ENCODE measurements around the gene RHOH.
A peak's percentile ranks its signal among the peaks of the same experiment; 100 is the strongest.
"Not testable (repeated sequence)": the region's sequence is repeated elsewhere in the genome, so short reads cannot be mapped to it uniquely, and the experiment has no call there.

RHOH gene

DNA sequence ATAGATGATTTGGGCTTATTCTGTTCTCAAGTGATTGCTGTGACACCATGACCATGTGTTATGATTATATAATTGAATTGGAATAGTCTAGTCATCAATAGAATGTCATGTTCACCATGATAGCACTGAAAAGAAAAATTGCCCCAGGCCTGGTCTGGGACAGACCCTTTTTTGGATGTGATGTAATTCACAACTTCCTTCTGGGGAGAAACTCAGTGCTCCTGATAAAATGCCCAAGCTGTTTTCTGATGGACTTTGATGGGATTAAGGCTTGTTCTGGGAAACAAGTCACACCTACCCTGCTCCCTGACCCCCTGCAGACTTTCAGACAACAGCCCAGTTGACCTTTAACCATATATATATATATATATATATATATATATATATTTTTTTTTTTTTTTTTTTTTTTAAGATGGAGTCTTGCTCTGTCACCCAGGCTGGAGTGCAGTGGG, 65.3 kb downstream of the RHOH start:
- DNase-seq = no peak

GRCh38 chr4:40262861-40263260, 66.0 kb downstream of the RHOH start:
- DNase-seq = no peak

DNA sequence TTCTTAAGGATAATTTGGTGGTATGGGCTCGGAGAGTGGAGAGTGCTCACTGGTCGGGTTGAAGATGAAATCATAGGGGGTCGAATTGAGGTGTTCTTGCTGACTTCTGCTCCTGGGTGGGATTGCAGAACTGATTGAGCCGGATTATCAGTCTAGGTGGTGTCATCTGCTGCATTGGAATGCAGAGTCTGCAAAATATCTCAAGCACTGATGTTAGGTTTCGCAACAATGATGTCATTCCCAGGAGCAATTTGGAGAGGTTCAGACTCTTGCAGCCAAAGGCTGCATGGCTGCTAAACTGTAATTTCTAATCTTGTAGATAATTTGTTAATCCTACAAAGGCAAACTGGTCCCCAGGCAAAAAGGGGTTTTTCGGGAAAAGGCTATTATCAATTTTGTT, 67.7 kb downstream of the RHOH start:
- DNase-seq = no peak

GRCh38 chr4:40264995-40265909, 68.4 kb downstream of the RHOH start:
- peak in 2 of 5 experiments; percentile 66 to 73 for DNase-seq

DNA sequence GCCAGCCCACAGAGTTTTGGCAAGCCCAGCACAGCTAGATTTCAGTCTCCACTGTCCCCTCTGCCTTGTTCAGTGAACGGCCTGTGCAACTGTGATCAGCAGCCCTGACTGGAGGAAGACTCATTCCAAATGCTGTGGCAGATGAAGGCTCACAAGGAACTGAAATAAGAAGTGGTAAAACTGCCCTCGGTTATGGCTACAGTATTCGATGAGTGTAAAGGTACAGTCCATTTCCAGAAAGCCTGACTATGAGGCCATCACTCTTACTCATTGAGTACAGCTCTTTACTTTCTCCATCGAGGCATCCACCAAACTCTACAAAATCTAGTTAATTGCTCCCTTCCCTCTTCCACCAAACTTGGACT, 69.1 kb downstream of the RHOH start:
- DNase-seq = no peak

DNA sequence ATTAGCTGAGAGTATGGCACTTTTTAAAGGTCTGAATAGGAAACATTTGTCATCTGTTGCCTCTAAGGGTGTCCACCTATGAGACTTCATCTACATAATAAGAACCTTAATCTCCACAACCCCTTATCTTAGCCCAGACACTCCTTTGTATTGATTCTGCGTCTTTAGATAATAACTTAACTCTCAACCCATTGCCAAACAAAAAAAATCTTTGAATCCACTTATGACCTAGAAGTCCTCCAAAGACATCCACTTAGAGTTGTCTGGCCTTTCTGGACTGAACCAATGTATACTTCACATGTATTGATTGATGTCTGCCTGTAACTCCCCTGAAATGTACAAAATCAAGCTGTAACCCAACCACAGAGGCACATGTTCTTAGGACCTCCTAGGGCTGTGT, 72.3 kb downstream of the RHOH start:
- no peak for DNase-seq

DNA sequence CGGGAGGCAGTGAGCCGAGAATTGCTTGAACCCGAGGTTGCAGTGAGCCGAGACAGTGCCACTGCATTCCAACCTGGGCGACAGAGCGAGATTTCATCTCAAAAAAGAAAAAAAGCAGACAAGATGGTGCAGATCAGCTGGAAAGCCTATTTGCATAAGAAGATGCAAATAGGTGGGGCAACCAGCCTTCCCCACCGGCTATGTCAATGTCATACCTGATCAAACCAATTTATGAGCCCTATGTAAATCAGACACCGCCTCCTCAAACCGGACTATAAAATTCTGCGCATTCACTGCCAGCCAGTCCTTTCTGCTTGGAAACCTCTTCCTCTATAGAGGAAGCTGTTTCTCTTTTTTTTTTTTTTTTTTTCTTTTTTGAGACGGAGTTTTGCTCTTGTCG, 73.8 kb downstream of the RHOH start:
- DNase-seq = no peak

DNA sequence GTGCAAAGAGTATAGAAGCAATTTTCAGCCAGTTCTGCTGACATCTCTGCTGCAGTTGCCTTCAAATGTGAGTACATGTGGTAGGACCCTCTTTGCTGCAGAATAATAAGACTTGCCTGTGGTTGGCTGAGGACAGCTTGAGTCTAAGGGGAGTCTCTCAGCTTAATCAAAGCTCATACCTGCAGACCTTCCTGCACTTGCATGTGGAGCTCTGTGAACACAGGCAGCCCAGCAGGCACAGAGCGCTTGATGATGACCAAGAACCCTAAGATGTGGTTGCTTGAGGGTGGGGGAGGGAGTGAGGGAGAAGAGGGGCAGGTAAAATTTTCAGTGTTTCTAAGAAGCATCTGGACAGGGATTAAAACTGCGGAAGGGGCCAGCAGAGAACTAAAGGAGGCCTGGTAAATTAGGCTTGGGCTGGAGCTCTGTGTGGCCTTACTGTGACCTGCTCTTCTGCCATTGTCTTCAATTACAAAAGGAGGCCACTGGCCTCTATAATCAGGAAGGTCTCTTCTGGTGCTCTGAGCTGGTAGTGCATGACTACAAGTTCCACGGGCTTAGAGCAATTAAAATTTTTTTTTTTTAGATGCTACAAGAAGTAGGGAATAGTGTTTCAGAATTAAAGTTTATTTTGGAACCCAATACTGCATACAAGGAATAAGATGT, 78.4 kb downstream of the RHOH start:
- DNase-seq = no peak

- no peak for DNase-seq
These were observed 79.7 kb downstream of the RHOH start for GRCh38 chr4:40276546-40276945.

DNA sequence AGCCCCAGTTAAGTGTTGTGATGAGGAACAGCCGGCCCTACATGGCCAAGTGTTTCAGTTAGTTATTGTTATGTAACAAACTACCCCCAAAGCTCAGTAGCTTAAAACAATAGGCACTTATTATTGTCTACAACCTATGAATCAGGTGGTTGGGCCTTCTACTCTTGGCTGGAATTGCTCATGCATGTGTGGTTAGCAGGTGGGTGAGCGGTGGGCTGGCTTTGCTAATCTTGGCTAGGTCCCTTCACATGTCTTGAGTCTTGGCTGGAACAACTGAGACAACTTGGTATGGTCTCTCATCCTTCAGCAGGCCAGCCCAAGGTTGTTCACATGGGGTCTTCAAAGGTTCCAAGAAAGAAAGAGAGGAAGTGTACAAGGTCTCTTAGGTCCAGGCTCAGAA, 83.8 kb downstream of the RHOH start:
- peak in 1 of 5 experiments; percentile 13 for DNase-seq

DNA sequence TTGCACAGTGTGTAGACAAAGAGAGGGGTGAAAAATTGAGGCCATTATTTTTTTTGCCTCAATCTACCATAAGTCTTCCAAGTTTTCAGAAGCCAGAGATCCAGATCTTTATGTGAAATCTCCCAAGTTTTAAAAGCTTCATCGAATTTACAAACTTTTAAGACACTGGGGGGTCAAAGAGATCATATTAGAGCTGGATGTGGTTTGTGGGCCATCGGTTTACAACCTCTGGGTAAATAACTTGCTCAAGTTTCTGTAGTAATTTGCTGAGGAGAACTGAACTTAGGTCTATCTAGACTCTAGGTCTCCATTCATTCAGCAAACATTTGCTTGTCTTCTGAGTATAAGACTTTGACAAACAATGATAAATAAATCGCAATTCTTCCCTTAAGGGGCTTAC, 84.3 kb downstream of the RHOH start:
- no peak for DNase-seq

DNA sequence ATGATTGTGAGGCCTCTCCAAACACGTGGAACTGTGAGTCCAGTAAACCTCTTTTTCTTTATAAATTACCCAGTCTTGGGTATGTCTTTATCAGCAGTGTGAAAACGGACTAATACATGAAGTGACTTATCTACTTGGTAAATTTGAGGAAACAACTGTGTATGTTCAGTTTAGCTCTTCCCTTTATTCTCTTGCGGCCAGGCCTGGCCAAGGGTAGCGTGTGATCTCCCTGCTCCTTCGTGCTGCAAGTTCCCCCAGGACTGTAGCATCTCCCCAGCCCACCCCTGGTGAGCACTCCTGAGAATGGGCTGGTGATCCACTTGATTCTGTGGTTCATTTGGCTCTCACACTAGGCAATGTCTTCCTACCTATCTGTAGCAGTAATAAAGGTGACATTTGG, 85.1 kb downstream of the RHOH start:
- DNase-seq = no peak

GRCh38 chr4:40282857-40283256, 86.0 kb downstream of the RHOH start:
- DNase-seq = not testable (repeated sequence)

DNA sequence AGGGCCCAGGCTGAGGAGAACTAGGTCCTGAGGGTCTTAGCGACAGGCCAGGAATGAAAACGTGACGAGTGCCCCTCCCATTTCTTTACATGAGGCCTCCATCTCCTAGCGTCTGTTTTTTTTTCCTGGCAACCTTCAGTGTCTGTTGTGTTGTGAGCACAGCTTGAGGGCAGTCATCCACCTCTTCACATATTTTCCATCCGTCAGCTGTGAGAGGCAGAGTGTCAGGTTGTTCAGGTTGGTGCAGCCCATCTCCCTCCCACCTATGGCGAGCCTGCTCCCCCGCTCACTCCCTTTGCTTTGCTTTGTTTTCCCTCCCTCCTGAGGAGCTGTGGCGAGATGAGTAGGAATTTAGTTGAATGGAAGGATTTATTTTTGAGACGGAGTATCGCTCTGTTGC, 86.6 kb downstream of the RHOH start:
- DNase-seq = no peak

GRCh38 chr4:40283968-40284367, 87.1 kb downstream of the RHOH start:
- DNase-seq = peak; percentile 43 to 79 (median 73)

DNA sequence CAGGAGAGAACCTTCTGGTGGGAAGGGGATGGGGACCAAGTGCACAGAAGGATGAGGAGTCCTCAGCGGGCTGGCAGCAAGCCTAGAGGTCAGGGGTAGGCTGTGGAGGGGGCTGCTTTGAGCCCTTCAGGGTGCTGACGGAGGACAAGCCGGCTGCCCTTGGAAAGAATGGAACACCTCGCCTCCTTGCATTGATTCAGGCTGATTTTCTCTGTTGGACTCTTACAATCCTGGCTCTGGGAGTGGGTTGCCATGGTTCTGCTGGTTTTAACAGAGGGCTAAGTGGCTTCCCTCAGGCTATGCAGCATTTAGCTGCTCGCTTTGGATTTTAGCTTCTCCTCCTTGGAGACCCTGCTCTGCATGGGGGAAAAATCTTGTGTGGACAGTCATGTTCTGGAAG, 88.9 kb downstream of the RHOH start:
- no peak for DNase-seq

- no peak for DNase-seq
These were observed 91.7 kb downstream of the RHOH start for GRCh38 chr4:40288566-40288965.

DNA sequence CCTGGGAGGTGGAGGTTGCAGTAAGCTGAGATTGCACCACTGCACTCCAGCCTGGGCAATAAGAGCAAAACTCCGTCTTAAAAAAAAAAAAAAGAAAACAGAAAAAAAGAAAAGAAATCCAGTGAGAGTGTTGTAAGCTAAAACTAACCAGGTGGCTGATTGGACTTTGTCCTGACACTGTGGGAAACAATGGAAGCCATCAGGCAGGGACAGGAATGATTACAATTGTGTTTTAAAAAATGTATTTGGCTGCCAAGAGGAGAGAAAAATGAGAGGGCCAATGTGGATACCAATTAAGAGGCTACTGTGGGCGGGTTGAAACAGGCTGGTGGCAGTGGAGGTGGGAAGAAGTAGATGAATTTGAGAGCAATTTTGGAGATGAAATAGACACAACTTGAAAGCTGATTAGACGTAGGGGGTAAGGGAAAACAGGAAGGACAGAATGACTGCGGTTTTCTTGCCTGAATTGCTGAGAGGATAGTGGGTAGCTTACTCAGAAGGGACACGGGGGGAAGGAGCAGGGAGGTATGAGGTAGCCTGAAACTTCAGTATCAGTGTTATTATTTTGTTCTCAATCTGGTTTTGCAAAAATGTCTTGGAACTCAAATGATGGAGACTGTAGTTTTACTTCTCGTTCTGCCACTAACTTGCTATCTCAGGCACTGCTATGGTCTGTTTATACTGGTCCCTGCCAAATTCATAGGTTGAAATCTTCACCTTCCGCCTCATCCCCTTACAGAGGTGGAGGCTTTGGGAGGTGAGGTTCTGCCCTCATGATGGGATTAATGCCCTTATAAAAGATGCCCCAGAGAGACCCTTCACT, 92.7 kb downstream of the RHOH start:
- DNase-seq = peak in 1 of 5 experiments; percentile 31

GRCh38 chr4:40290611-40291186, 93.9 kb downstream of the RHOH start:
- peak in 1 of 5 experiments; percentile 60 for DNase-seq

DNA sequence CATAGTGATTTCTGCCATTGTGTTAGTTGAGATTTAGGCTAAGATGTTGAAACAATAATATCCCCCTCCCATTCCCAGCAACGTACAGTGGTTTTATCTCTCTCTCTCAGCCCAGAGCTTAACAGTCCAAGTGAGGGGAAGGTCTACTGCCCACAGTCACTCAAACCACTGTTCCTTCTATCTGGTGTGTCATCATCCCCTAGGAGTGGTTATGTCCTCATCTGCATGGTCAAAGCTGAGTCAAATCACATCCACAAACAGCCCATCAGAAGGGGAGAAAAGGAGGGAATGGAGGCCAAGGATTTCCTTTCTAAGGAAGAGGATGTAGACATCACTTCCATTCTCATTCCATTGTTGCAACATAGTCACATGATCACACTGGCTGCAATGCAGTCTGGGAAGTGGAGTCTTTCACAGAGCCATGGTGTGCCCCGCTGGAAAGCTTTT, 95.5 kb downstream of the RHOH start:
- DNase-seq = no peak

- DNase-seq = no peak
These were observed 97.5 kb downstream of the RHOH start for GRCh38 chr4:40294339-40294738.

DNA sequence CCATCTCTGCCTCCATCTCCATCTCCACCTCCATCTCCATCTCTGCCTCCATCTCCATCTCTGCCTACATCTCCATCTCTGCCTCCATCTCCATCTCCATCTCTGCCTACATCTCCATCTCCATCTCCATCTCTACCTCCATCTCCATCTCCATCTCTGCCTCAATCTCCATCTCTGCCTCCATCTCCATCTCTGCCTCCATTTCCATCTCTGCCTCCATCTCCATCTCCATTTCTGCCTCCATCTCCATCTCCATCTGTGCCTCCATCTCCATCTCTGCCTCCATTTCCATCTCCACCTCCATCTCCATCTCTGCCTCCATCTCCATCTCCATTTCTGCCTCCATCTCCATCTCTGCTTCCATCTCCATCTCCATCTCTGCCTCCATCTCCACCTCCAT, 98.2 kb downstream of the RHOH start:
- DNase-seq = not testable (repeated sequence)

GRCh38 chr4:40295572-40295971, 98.7 kb downstream of the RHOH start:
- no peak for DNase-seq
